ENCODE data around the gene MORN5. TPM values are rescaled to one million over a fixed set of nuclear protein-coding genes. Genes with fewer than 3 reads are reported as not detected.

The MORN5 gene
- not detected in 2 replicates for total RNA-seq

DNA sequence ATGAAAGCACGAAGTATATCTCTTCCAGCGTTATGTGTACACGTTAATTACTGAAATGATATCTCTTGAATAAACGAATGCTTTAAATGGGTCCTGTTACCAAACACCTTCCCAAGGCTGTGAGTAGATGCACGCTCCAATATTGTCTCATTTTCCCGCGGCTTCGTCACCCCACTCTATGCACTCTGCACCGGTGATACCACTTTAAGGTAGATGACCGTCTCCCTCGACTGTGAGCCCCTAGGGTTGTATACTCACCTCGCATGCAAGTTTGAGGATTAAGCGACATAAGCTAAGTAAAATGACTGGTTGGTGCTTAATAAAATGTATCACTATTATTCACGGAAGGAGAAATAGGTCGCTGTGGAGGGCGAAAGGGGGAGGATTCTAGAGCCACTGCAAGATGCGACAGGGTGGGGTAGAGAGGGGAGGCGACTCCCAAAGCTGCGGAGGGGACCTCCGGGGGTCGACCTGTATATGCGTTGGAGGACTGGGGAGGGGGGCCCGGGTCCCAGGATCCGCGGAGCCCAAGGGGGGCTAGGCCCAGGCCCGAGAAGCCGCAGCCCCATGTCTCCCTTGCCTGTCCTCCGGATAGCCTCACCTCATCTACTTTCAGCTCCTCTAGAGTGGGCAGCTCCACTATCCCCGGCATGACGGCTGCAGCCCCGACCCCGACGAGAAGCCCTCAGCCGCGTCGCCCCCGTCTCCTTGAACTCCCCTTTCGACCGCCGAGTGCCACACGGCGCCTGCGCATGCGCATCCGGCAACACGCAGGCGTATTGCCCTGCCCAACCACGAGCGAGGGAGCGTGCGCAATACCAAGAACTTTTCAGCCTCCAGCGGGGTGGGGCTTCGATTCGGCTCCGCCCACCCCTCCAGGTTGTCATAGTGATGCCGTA, at the start of gene MORN5, which contains the start of gene NDUFA8:
Gene MORN5, plus strand, starts transcription at position 883 of the 899 bp plus-strand sequence. CDS start 65 bp downstream, outside the sequence.
Gene NDUFA8, minus strand, starts transcription at position 754 of the 899 bp plus-strand sequence. Its CDS starts 102 bp downstream, at position 652.

DNA sequence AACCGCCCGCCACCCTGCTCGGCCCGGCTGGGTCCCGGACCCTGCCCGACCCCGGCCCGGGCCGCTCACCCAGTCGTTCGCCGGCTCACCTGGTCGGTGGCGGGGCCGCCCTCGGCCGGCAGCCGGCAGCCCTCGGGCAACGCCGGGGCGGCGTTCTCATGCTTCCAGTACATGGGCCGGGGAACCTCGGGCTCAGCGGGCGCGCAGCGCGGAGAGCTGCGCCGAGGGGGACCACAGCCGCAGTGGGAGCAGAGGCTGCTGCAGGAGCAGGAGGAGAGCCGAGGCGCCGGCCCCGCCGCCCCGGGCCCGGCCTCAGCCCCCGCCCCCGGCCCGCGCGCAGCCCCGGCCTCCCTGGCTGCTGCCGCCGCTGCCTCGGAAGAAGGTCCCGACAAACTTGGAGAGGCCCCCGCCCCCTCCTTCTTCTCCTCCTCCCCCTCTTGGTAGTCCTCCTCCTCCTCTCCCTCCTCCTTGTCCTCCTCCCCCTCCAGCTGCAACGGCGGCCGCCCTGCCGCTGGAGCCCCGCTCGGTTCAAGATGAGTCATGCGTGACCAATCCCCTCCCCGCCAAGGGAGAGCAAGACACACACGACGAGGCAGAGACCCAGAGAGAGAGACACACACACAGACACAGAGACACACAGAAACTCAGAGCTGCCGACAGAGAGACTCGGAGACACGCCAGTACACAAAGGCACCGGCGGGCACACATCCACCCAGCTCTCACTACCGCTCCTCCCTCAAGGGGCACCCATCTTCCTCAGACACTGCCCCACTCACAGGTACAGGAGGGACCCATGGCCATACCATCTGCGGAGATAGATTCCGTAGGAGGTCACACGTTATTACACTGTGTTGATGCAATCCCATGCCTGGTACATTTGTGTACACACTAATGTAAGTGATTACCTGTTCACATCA, 69.1 kb downstream of the MORN5 start, which contains the start of gene LHX6:
Gene LHX6, minus strand, starts transcription at position 390 of the 917 bp plus-strand sequence. Its CDS starts 217 bp downstream, at position 173.

Other genes starting within 250 kb of the MORN5 start
- gene TTLL11, start 66.6 kb upstream of the MORN5 start, total RNA-seq = 4.6 and 8.3 TPM in 2 replicates
- 49.7 and 70.2 TPM in 2 replicates for gene NDUFA8, start 129 bp upstream of the MORN5 start, total RNA-seq
- gene LHX6, start 69.0 kb downstream of the MORN5 start, total RNA-seq = 1.9 TPM in 1 of 2 replicates, not detected in the other
- gene RBM18, start 104.9 kb downstream of the MORN5 start, total RNA-seq = 7.9 and 8.9 TPM in 2 replicates
- 32.1 and 39.8 TPM in 2 replicates for gene MRRF, start 105.0 kb downstream of the MORN5 start, total RNA-seq
- 18.6 and 20.1 TPM in 2 replicates for gene PTGS1, start 211.1 kb downstream of the MORN5 start, total RNA-seq

All from hair follicular keratinocyte (primary cell).